ENCODE measurements around the gene MED13.
"Not testable (repeated sequence)": the region's sequence is repeated elsewhere in the genome, so short reads cannot be mapped to it uniquely, and the experiment has no call there.

MED13 gene

DNA sequence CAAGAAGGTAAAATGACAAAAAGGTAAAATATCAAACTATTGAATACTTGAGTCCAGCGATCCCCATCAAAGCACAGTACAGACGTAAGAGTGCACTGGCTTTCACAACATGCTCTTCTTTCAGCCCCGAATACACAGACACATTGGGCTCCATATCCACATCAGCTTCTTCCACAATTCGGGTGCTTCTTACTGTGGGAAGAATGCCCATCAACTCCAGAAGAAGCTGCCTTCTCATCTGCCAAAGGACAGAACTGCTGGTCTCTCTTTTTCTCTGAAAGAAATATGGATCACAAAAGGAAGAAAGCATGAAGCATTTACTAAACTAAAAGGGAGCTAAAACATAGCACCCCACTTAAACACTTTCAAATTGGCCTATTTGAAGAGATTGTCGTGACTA lies 157.7 kb downstream of the MED13 start:
- no peak for DNase-seq (ENCODE audit: low read depth)

DNA sequence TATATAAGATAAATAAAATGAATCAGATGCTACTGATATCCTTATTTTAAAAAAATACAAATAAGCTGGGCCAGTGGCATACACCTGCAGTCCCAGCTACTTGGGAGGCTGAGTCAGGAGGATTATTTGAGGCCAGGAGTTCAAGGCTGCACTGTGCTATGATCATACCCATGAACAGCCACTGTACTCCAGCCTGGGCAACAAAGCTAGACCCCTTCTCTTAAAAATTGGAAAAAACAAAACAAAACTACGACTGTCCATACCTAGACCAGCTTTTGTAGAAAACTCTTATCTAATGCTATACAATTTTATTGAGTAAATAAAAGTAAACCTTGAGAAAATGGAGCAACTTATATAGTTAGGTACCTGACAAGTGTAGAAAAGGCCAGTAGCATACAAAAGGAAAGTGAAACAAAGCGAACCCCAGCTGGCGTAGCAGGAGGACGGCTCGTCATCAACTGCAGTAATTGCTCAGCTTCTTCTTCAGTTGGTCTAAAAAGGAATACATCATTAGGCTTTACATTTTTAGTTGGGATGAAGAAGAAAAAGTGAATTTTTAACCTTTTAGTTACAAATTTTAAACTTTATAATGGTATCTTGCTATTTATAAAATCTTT lies 160.9 kb downstream of the MED13 start:
- DNase-seq (ENCODE audit: low read depth) = no peak

DNA sequence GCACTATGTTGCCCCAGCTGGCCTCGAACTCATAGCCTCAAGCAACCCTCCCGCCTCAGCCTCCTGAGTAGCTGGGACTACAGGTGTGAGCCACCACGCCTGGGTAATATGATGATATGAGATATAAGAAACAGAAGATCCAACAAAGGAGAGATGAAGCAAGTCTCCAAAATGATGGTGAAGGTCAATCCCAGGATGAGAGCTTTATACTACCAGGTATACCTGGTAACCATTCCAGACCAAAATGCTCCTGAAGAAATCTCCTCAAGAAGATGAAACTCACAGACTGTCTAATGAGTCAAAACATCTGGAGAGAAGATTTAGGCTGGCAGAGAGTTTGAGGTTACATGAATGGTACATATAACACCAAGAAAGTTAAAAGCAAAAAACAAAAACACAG lies 161.8 kb downstream of the MED13 start:
- no peak for DNase-seq (ENCODE audit: low read depth)

DNA sequence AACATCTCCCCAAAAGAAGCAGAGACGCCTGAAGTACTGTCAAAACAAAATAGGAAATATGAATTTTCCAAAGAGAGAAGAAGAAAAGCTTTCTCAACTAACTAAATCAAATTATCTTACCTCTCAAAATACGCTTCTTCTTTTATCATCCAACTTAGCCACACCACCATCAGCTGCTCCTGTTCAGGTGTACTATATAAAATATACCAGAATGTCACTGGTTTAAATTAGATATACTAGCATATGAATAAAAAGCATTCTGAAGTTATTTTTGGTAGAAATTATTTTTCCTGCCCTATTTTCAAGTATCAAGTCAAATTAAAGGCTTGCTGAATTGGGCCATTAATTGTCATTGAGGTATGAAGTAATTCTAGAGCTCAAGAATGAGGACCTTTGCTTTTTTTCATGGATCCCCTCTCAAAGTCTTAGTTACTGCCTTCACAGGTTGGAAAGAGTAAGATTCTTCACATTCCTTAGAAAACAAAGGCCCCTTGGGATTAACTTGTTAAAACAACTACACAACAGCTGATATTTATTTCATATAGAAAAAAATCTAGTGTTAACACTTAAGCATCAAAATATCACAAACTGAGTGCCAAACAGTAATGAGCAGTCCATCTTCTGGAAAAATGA lies 167.4 kb downstream of the MED13 start:
- DNase-seq (ENCODE audit: low read depth) = no peak

DNA sequence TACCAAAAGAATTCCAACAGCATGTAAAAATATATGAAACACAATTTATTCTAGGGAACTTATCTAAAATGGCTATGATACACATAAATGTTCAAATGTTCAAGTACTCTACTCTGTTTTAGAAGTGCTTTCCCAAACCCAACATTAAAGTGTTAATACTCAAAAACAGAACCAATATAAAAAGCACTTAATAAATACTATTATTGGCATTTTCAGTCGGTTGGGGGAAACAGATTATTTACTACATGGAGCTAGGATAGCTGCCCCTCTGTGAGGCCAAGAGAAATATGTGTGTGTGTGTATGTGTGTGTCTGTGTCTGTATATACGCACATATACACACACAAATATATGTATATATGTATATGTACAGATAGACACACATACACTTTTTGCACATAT lies 169.7 kb downstream of the MED13 start:
- no peak for DNase-seq (ENCODE audit: low read depth)

DNA sequence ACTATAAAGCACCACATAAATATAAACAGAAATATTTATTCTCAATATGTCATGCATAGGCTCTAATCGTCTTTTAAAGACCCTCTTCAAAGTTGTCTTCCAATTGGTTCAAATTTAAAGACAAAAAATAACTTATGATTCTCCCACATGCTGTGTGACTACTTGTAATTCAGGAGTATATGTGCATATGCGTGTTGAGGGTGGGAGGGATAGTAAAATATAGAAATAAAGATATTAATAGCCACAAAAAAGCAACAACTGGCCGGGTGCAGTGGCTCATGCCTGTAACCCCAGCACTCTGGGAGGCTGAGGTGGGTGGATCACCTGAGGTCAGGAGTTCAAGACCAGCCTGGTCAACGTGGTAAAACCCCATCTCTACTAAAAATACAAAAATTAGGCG lies 170.8 kb downstream of the MED13 start:
- not testable (repeated sequence) for DNase-seq (ENCODE audit: low read depth)
